ENCODE results near the gene MRTFB. TPM values are rescaled to one million over a fixed set of nuclear protein-coding genes. Genes with fewer than 3 reads are reported as not detected.

MRTFB gene
- total RNA-seq, 1 experiment from 2014 or later, result 29.5 TPM

GRCh38 chr16:14088155-14088753 is 17.1 kb downstream of the MRTFB start:
- H3K27me3 Mint-ChIP-seq (ENCODE audit: insufficient read depth, unreplicated experiment), result no peaks in the 10 kb centered on the region
- H3K36me3 ChIP-seq (ENCODE audit: control insufficient read depth, insufficient read depth, low read length), result no peaks in the 10 kb centered on the region
- H3K27me3 ChIP-seq (replicated peaks; ENCODE audit: control insufficient read depth, insufficient read depth, low read length), result no peaks in the 10 kb centered on the region
- peak in 1 of 2 experiments; percentile 36 for DNase-seq
- BruUV-seq (replicated peaks), result no TSS peak
- intact Hi-C loops (cut with micrococcal nuclease; ENCODE audit: unreplicated experiment), result no loop called here
- H3K27ac Mint-ChIP-seq (ENCODE audit: unreplicated experiment), result no peak overlapping the region
- peaks cover 25% of the 10 kb centered on the region for H3K4me1 ChIP-seq
- H3K4me3 Mint-ChIP-seq (ENCODE audit: unreplicated experiment), result no peak overlapping the region
- POLR2A ChIA-PET, result no interaction called here
- H3K9me3 Mint-ChIP-seq (ENCODE audit: unreplicated experiment), result no peaks in the 10 kb centered on the region
- H3K4me1 Mint-ChIP-seq (ENCODE audit: low read depth, unreplicated experiment), result peaks cover 30% of the 10 kb centered on the region
- no peak for TF ChIP-seq CTCF (IDR thresholded peaks at IDR 0.05; ENCODE audit: insufficient read depth in 1 of 2, low read depth in 1 of 2, low read length in 1 of 2, severe bottlenecking in 1 of 2, unreplicated experiment in 1 of 2)
- no peaks in the 10 kb centered on the region for H3K9me3 ChIP-seq
- peaks cover 6% of the 10 kb centered on the region for H3K36me3 Mint-ChIP-seq (ENCODE audit: insufficient read depth, unreplicated experiment)
- CTCF ChIA-PET, result no interaction called here
- H3K4me3 ChIP-seq (ENCODE audit: low read depth, low read length), result no peak overlapping the region

GRCh38 chr16:14089283-14089823 is 18.2 kb downstream of the MRTFB start:
- DNase-seq, result no peak
- H3K36me3 ChIP-seq (ENCODE audit: control insufficient read depth, insufficient read depth, low read length), result no peaks in the 10 kb centered on the region
- ChIA-PET POLR2A (no interaction called here), CTCF (no interaction called here)
- TF ChIP-seq CTCF (IDR thresholded peaks at IDR 0.05; ENCODE audit: insufficient read depth in 1 of 2, low read depth in 1 of 2, low read length in 1 of 2, severe bottlenecking in 1 of 2, unreplicated experiment in 1 of 2), result no peak
- no TSS peak for BruUV-seq (replicated peaks)
- Mint-ChIP-seq H3K27ac (ENCODE audit: unreplicated experiment) (peak overlapping the region; percentile 21), H3K4me3 (ENCODE audit: unreplicated experiment) (no peak overlapping the region), H3K9me3 (ENCODE audit: unreplicated experiment) (no peaks in the 10 kb centered on the region), H3K4me1 (ENCODE audit: low read depth, unreplicated experiment) (peaks cover 30% of the 10 kb centered on the region), H3K36me3 (ENCODE audit: insufficient read depth, unreplicated experiment) (no peaks in the 10 kb centered on the region), H3K27me3 (ENCODE audit: insufficient read depth, unreplicated experiment) (no peaks in the 10 kb centered on the region)
- H3K4me1 ChIP-seq, result peaks cover 25% of the 10 kb centered on the region
- H3K9me3 ChIP-seq, result no peaks in the 10 kb centered on the region
- intact Hi-C loops (cut with micrococcal nuclease; ENCODE audit: unreplicated experiment), result no loop called here
- H3K27me3 ChIP-seq (replicated peaks; ENCODE audit: control insufficient read depth, insufficient read depth, low read length), result no peaks in the 10 kb centered on the region
- no peak overlapping the region for H3K4me3 ChIP-seq (ENCODE audit: low read depth, low read length)

- no TSS peak for BruUV-seq (replicated peaks)
- H3K27ac Mint-ChIP-seq (ENCODE audit: unreplicated experiment), result no peak overlapping the region
- Histone ChIP-seq H3K9me3 (no peaks in the 10 kb centered on the region), H3K36me3 (ENCODE audit: control insufficient read depth, insufficient read depth, low read length) (no peaks in the 10 kb centered on the region), H3K4me3 (ENCODE audit: low read depth, low read length) (no peak overlapping the region), H3K4me1 (peaks cover 50% of the 10 kb centered on the region), H3K27me3 (replicated peaks; ENCODE audit: control insufficient read depth, insufficient read depth, low read length) (no peaks in the 10 kb centered on the region)
- CTCF ChIA-PET, result no interaction called here
- H3K36me3 Mint-ChIP-seq (ENCODE audit: insufficient read depth, unreplicated experiment), result peaks cover 7% of the 10 kb centered on the region
- H3K27me3 Mint-ChIP-seq (ENCODE audit: insufficient read depth, unreplicated experiment), result no peaks in the 10 kb centered on the region
- no peak overlapping the region for H3K4me3 Mint-ChIP-seq (ENCODE audit: unreplicated experiment)
- POLR2A ChIA-PET, result no interaction called here
- TF ChIP-seq CTCF (IDR thresholded peaks at IDR 0.05; ENCODE audit: insufficient read depth in 1 of 2, low read depth in 1 of 2, low read length in 1 of 2, severe bottlenecking in 1 of 2, unreplicated experiment in 1 of 2), result no peak
- intact Hi-C loops (cut with micrococcal nuclease; ENCODE audit: unreplicated experiment), result loop anchor here (10.0 kb wide), 1 partner anchor 92 kb away; no protein-coding TSS in a partner anchor
- H3K4me1 Mint-ChIP-seq (ENCODE audit: low read depth, unreplicated experiment), result peaks cover 36% of the 10 kb centered on the region
- no peaks in the 10 kb centered on the region for H3K9me3 Mint-ChIP-seq (ENCODE audit: unreplicated experiment)
- no peak for DNase-seq
These were observed 21.4 kb downstream of the MRTFB start for GRCh38 chr16:14092561-14092960.
